ENCODE results near the gene HTR2A.

Gene HTR2A

GRCh38 chr13:46868091-46868490 lies 28.8 kb downstream of the HTR2A start:
- Histone ChIP-seq H3K27ac (ENCODE audit: low read length) (no peak overlapping the region), H3K9ac (ENCODE audit: low read length) (no peak overlapping the region), H3F3A (ENCODE audit: insufficient read depth, low read length) (no peaks in the 10 kb centered on the region), H3K4me3 (ENCODE audit: low read length) (no peak overlapping the region), H4K20me1 (ENCODE audit: insufficient read depth, low read length) (no peaks in the 10 kb centered on the region), H3K79me2 (ENCODE audit: low read length) (no peaks in the 10 kb centered on the region), H3K27me3 (replicated peaks; ENCODE audit: insufficient read depth, low read length) (no peaks in the 10 kb centered on the region), H3K36me3 (replicated peaks; ENCODE audit: insufficient read depth, low read length) (no peaks in the 10 kb centered on the region), H3K4me1 (ENCODE audit: low read length) (no peaks in the 10 kb centered on the region), H3K9me2 (replicated peaks; ENCODE audit: insufficient read depth, low read length) (no peaks in the 10 kb centered on the region), H3K9me3 (replicated peaks; ENCODE audit: insufficient read depth, low read length) (no peaks in the 10 kb centered on the region), H3K4me2 (ENCODE audit: low read depth, low read length) (no peak overlapping the region), H2AFZ (ENCODE audit: low read length) (no peak overlapping the region)
- no peak for DNase-seq
- TF ChIP-seq EZH2phosphoT487 (IDR thresholded peaks at IDR 0.05; ENCODE audit: low read length) (no peak), CTCF (IDR thresholded peaks at IDR 0.05; ENCODE audit: low read length) (no peak), EZH2 (optimal IDR thresholded peaks at IDR 0.05; ENCODE audit: low read depth, low read length) (no peak)

GRCh38 chr13:46866150-46866549 lies 30.7 kb downstream of the HTR2A start:
- TF ChIP-seq EZH2 (optimal IDR thresholded peaks at IDR 0.05; ENCODE audit: low read depth, low read length) (no peak), CTCF (IDR thresholded peaks at IDR 0.05; ENCODE audit: low read length) (no peak), EZH2phosphoT487 (IDR thresholded peaks at IDR 0.05; ENCODE audit: low read length) (no peak)

GRCh38 chr13:46864941-46865340 lies 31.9 kb downstream of the HTR2A start:
- TF ChIP-seq EZH2phosphoT487 (IDR thresholded peaks at IDR 0.05; ENCODE audit: low read length), result no peak
- TF ChIP-seq EZH2 (optimal IDR thresholded peaks at IDR 0.05; ENCODE audit: low read depth, low read length), result no peak
- TF ChIP-seq CTCF (IDR thresholded peaks at IDR 0.05; ENCODE audit: low read length), result no peak
- H3K27me3 ChIP-seq (replicated peaks; ENCODE audit: insufficient read depth, low read length), result no peaks in the 10 kb centered on the region
- no peaks in the 10 kb centered on the region for H3K4me1 ChIP-seq (ENCODE audit: low read length)
- no peak overlapping the region for H3K9ac ChIP-seq (ENCODE audit: low read length)
- H2AFZ ChIP-seq (ENCODE audit: low read length), result no peak overlapping the region
- H3K4me2 ChIP-seq (ENCODE audit: low read depth, low read length), result no peak overlapping the region
- H3K4me3 ChIP-seq (ENCODE audit: low read length), result no peak overlapping the region
- DNase-seq, result no peak
- H3K9me2 ChIP-seq (replicated peaks; ENCODE audit: insufficient read depth, low read length), result no peaks in the 10 kb centered on the region
- H3K27ac ChIP-seq (ENCODE audit: low read length), result no peak overlapping the region
- no peaks in the 10 kb centered on the region for H3K79me2 ChIP-seq (ENCODE audit: low read length)
- no peaks in the 10 kb centered on the region for H3K36me3 ChIP-seq (replicated peaks; ENCODE audit: insufficient read depth, low read length)
- H3F3A ChIP-seq (ENCODE audit: insufficient read depth, low read length), result no peaks in the 10 kb centered on the region
- no peaks in the 10 kb centered on the region for H3K9me3 ChIP-seq (replicated peaks; ENCODE audit: insufficient read depth, low read length)
- no peaks in the 10 kb centered on the region for H4K20me1 ChIP-seq (ENCODE audit: insufficient read depth, low read length)

More at GRCh38 chr13:46866150-46866549, 30.7 kb downstream of the HTR2A start:
- no peak overlapping the region for H3K9ac ChIP-seq (ENCODE audit: low read length)
- no peaks in the 10 kb centered on the region for H3K27me3 ChIP-seq (replicated peaks; ENCODE audit: insufficient read depth, low read length)
- no peaks in the 10 kb centered on the region for H3K9me2 ChIP-seq (replicated peaks; ENCODE audit: insufficient read depth, low read length)
- H3K9me3 ChIP-seq (replicated peaks; ENCODE audit: insufficient read depth, low read length), result no peaks in the 10 kb centered on the region
- H3K4me1 ChIP-seq (ENCODE audit: low read length), result no peaks in the 10 kb centered on the region
- H3K36me3 ChIP-seq (replicated peaks; ENCODE audit: insufficient read depth, low read length), result no peaks in the 10 kb centered on the region
- H3K4me2 ChIP-seq (ENCODE audit: low read depth, low read length), result no peak overlapping the region
- H3F3A ChIP-seq (ENCODE audit: insufficient read depth, low read length), result no peaks in the 10 kb centered on the region
- H3K4me3 ChIP-seq (ENCODE audit: low read length), result no peak overlapping the region
- DNase-seq, result no peak
- H3K27ac ChIP-seq (ENCODE audit: low read length), result no peak overlapping the region
- H2AFZ ChIP-seq (ENCODE audit: low read length), result no peak overlapping the region
- no peaks in the 10 kb centered on the region for H3K79me2 ChIP-seq (ENCODE audit: low read length)
- no peaks in the 10 kb centered on the region for H4K20me1 ChIP-seq (ENCODE audit: insufficient read depth, low read length)

Data from MM.1S (cell line).